ENCODE measurements around the gene SETD2.
"Not testable (repeated sequence)": the region's sequence is repeated elsewhere in the genome, so short reads cannot be mapped to it uniquely, and the experiment has no call there.

DNA sequence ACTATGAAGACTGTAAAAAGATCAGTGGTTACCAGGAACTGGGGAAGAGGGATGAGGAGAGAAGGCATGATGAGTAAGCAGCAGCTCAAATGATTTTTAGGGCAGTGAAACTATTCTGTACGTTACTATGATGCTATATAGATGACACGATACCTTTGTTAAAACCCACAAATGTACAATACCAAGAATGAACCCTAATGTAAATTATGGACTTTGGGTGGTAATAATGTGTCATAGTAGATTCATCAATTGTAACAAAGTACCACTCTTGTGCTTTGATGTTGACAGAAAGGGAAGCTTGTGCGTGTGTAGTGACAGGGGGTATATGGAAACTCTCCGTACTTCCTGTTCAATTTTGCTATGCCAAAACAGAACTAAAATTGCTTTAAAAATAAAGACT lies 132.9 kb downstream of the SETD2 start:
- TF ChIP-seq, protein P1, sequence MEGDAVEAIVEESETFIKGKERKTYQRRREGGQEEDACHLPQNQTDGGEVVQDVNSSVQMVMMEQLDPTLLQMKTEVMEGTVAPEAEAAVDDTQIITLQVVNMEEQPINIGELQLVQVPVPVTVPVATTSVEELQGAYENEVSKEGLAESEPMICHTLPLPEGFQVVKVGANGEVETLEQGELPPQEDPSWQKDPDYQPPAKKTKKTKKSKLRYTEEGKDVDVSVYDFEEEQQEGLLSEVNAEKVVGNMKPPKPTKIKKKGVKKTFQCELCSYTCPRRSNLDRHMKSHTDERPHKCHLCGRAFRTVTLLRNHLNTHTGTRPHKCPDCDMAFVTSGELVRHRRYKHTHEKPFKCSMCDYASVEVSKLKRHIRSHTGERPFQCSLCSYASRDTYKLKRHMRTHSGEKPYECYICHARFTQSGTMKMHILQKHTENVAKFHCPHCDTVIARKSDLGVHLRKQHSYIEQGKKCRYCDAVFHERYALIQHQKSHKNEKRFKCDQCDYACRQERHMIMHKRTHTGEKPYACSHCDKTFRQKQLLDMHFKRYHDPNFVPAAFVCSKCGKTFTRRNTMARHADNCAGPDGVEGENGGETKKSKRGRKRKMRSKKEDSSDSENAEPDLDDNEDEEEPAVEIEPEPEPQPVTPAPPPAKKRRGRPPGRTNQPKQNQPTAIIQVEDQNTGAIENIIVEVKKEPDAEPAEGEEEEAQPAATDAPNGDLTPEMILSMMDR (IDR thresholded peaks at IDR 0.05): not testable (repeated sequence)
- TF ChIP-seq EZH2 (IDR thresholded peaks at IDR 0.05; ENCODE audit: borderline replicate concordance, insufficient read depth, low read depth, low read length, poor library complexity, severe bottlenecking): not testable (repeated sequence)

Measured in B cell (primary cell).